Measurements from ENCODE around the gene GALE.

The GALE gene

GRCh38 chr1:23751050-23751814, 49.3 kb downstream of the GALE start:
- DNase-seq (ENCODE audit: low read depth in 2 of 2) = peak in 1 of 2 donors; percentile 11

DNA sequence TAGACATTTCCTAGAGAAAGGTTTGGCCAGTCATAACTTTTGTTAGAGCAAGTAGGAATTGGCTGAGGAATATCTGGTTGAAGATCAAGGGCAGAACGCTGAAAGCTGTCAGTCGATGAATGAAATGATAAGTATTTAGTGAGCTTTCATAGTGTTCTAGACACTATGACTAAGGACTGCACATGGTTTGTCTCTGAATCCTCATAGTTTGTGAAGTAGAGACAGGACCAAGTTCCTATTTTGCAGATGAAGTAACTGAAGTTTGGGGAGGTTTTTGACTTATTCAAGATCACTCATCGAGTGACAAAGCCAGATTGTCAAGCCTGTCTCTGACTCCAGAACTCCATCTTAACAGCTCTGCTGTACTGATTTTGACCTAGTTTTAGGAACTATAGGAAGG, 52.5 kb downstream of the GALE start:
- no peak for DNase-seq (ENCODE audit: low read depth in 2 of 2)

All from stimulated activated CD8-positive, alpha-beta memory T cell treated with anti-CD3 and anti-CD28 coated beads, Interleukin-15, amount 100 ng/mL, for 48 hours (primary cell).